ENCODE data around the gene ZNF827.

DNA sequence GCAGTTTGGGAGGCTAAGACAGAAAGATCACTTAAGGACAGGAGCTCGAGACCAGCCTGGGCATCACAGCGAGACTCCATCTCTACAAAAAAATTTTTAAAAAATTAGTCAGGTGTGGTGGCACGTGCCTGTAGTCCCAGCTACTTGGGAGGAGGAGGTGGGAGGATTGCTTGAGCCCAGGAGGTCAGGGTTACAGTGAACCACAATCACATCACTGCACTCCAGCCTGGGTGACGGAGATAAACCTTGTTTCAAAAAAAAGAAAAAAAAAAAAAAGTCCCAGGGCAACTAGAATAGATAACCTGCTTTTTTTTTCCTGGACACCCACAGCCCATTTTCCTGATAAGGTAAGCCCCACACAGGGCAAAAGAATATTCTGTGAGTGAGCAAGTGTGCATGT, 162.4 kb downstream of the ZNF827 start:
- TF ChIP-seq, protein P1, sequence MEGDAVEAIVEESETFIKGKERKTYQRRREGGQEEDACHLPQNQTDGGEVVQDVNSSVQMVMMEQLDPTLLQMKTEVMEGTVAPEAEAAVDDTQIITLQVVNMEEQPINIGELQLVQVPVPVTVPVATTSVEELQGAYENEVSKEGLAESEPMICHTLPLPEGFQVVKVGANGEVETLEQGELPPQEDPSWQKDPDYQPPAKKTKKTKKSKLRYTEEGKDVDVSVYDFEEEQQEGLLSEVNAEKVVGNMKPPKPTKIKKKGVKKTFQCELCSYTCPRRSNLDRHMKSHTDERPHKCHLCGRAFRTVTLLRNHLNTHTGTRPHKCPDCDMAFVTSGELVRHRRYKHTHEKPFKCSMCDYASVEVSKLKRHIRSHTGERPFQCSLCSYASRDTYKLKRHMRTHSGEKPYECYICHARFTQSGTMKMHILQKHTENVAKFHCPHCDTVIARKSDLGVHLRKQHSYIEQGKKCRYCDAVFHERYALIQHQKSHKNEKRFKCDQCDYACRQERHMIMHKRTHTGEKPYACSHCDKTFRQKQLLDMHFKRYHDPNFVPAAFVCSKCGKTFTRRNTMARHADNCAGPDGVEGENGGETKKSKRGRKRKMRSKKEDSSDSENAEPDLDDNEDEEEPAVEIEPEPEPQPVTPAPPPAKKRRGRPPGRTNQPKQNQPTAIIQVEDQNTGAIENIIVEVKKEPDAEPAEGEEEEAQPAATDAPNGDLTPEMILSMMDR (IDR thresholded peaks at IDR 0.05): no peak
- no peak for TF ChIP-seq POLR2A (IDR thresholded peaks at IDR 0.05)
